Measurements from ENCODE around the gene SPATA31C2.
"Not testable (repeated sequence)": the region's sequence is repeated elsewhere in the genome, so short reads cannot be mapped to it uniquely, and the experiment has no call there.

The SPATA31C2 gene

GRCh38 chr9:88168564-88168963 is 30.3 kb upstream of the SPATA31C2 start:
- DNase-seq (ENCODE audit: low read depth) = no peak
- no peak overlapping the region for H3K4me3 ChIP-seq (ENCODE audit: control insufficient read depth, low read depth, low read length)
- TF ChIP-seq CTCF (IDR thresholded peaks at IDR 0.05; ENCODE audit: control insufficient read depth, insufficient read depth, low read depth, low read length, missing control alignments) = no peak

DNA sequence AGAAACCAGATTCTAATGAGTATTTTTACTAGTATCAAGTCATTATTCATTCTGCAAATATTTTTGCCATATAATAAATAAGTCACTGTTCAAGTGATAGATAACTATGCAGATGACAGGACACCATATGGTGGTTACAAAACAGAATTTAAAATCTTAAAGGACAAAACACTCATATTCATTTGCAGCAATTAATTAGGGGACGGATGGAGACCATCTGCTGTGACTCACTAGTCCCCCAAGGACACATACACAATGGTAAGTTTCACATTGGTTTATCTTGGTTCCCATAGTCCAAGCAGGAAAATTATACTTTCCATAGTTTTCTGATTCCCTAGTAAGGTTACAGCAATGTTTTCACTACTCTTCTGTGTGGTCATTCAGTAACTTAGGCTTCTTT is 28.4 kb upstream of the SPATA31C2 start:
- no peak for TF ChIP-seq CTCF (IDR thresholded peaks at IDR 0.05; ENCODE audit: control insufficient read depth, insufficient read depth, low read depth, low read length, missing control alignments)
- no peak for DNase-seq (ENCODE audit: low read depth)
- no peak overlapping the region for H3K4me3 ChIP-seq (ENCODE audit: control insufficient read depth, low read depth, low read length)

- TF ChIP-seq CTCF (IDR thresholded peaks at IDR 0.05; ENCODE audit: control insufficient read depth, insufficient read depth, low read depth, low read length, missing control alignments) = no peak
- no peak for DNase-seq (ENCODE audit: low read depth)
- H3K4me3 ChIP-seq (ENCODE audit: control insufficient read depth, low read depth, low read length) = no peak overlapping the region
Observed at GRCh38 chr9:88164850-88165249, 26.6 kb upstream of the SPATA31C2 start.

- no peak for DNase-seq (ENCODE audit: low read depth)
- H3K4me3 ChIP-seq (ENCODE audit: control insufficient read depth, low read depth, low read length) = no peak overlapping the region
- TF ChIP-seq CTCF (IDR thresholded peaks at IDR 0.05; ENCODE audit: control insufficient read depth, insufficient read depth, low read depth, low read length, missing control alignments) = no peak
Observed at GRCh38 chr9:88161144-88161543, 22.9 kb upstream of the SPATA31C2 start.

GRCh38 chr9:88143957-88144625 is 5.8 kb upstream of the SPATA31C2 start:
- no peak for DNase-seq (ENCODE audit: low read depth)
- no peak overlapping the region for H3K4me3 ChIP-seq (ENCODE audit: control insufficient read depth, low read depth, low read length)
- TF ChIP-seq CTCF (IDR thresholded peaks at IDR 0.05; ENCODE audit: control insufficient read depth, insufficient read depth, low read depth, low read length, missing control alignments) = no peak

DNA sequence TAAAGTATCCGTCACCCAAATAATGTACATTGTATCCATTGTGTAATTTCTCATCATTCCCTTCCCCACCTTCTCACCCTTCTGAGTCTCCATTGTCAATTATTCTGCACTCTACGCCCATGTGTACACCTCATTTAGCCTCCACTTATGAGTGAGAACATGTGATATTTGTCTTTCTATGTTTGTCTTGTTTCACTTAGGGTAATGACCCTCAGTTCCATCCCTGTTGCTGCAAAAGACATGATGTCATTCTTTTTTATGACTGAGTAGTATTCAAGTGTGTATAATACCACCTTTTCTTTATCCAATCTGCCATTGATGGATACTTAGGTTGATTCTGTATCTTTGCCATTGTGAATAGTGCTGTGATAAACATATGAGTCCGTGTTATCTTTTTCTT is 4.9 kb upstream of the SPATA31C2 start:
- no peak for DNase-seq (ENCODE audit: low read depth)
- no peak for TF ChIP-seq CTCF (IDR thresholded peaks at IDR 0.05; ENCODE audit: control insufficient read depth, insufficient read depth, low read depth, low read length, missing control alignments)

GRCh38 chr9:88133552-88133951 is 4.7 kb downstream of the SPATA31C2 start:
- DNase-seq (ENCODE audit: low read depth); H3K4me3 ChIP-seq (ENCODE audit: control insufficient read depth, low read depth, low read length): not testable (repeated sequence)

More for the DNA sequence above, 4.9 kb upstream of the SPATA31C2 start:
- no peak overlapping the region for H3K4me3 ChIP-seq (ENCODE audit: control insufficient read depth, low read depth, low read length)

- H3K4me3 ChIP-seq (ENCODE audit: control insufficient read depth, low read depth, low read length); DNase-seq (ENCODE audit: low read depth): not testable (repeated sequence)
Observed at GRCh38 chr9:88129556-88129955, 8.7 kb downstream of the SPATA31C2 start.

GRCh38 chr9:88127700-88128300 is 10.5 kb downstream of the SPATA31C2 start:
- DNase-seq (ENCODE audit: low read depth); H3K4me3 ChIP-seq (ENCODE audit: control insufficient read depth, low read depth, low read length): not testable (repeated sequence)

DNA sequence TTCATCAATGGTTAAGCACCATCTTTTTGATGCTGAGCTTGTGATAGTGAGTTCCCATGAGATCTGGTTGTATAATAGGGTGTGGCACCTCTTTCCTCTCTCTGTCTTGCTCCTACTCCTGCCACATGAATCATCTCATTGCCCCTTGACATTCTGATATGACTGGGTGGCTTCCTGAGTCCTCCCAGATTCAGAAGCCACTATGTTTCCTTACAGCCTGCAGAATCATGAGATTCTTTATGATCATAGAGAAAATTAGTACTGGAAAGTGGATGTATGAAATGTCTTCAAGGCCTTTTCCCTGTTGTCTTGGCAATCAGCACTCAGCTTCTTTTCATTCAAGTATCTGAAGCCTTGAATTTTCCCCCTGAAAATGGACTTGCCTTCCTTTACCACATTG is 14.9 kb downstream of the SPATA31C2 start:
- not testable (repeated sequence) for H3K4me3 ChIP-seq (ENCODE audit: control insufficient read depth, low read depth, low read length); DNase-seq (ENCODE audit: low read depth)

- DNase-seq (ENCODE audit: low read depth); H3K4me3 ChIP-seq (ENCODE audit: control insufficient read depth, low read depth, low read length): not testable (repeated sequence)
Observed at GRCh38 chr9:88118121-88118520, 20.2 kb downstream of the SPATA31C2 start.
